Measurements from ENCODE around the gene SGTA.

The SGTA gene

DNA sequence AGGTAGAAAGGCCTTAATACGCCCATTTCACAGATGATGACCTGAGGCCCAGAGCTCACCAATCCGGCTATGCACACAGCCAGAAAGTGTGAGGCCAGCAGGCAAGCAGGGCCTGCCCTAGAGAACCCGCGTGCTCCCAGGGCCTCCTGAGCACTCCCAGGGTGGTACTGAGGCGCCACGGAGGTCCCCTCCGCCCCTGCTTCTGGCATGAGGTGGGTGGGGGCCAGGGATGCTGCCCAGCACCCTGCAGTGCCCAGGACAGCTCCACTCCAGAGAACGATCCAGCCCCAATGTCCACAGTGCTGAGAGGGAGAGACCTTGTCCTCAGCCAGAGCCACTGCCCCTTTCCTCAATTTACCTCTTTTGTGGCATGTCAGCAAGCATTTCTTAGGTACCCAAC lies 13.9 kb downstream of the SGTA start:
- DNase-seq (ENCODE audit: low spot score) = no peak

DNA sequence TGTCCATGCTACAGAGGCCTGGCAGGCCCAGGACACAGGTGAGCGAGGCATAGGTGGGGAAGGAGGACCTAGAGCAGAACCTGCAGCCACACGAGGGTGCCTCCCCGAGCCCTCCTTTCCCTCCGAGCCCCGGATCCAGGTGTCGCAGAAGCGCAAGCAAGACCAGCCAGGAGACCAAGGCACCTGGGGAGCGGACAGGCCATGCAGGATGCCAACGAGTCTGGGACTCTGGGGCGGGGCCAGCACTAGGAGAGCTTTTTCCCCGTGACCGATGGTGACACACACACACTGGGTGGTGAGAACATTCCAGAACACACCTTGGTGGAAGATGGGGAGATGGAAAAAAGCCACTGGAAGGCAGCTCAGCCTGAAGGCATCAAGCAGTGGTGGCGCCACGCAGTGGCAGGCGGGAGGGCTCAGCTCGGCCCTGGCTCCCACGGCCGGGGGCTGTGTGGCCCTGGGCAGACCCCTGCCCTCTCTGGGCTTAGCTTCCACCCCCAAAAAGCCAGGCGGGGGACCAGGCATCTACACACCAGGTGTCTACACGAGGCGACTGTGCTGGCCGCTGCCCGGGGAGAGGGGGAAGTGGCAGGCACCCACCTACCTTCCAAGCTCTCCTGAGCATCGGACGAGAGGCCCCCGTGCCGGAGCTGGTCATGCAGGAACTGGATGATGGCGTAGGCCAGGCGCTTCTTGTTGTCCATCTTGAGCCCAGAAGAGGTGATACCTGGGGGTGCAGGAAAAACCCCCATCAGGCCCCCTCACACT lies 14.5 kb downstream of the SGTA start:
- DNase-seq (ENCODE audit: low spot score) = no peak

DNA sequence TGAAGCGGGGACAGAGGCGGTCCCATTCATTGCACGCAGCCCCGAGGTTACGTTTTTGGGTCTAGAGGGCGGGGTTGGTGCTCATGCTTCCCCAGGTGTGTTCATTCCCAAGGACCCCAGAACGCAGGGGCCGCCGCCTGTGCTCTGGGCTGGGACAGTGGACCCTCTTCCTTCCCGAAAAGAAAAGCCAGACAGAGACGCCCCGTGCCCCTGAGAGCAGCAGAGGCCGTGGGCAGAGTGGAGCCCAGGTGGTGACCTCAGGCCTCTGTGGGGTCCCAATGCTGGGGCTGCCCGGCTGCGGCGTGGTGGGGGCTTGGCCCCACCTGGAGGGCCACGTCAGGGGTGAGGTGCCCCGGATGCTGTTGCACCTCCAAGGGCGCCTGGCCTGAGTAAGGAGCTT lies 15.4 kb downstream of the SGTA start:
- DNase-seq (ENCODE audit: low spot score) = no peak

DNA sequence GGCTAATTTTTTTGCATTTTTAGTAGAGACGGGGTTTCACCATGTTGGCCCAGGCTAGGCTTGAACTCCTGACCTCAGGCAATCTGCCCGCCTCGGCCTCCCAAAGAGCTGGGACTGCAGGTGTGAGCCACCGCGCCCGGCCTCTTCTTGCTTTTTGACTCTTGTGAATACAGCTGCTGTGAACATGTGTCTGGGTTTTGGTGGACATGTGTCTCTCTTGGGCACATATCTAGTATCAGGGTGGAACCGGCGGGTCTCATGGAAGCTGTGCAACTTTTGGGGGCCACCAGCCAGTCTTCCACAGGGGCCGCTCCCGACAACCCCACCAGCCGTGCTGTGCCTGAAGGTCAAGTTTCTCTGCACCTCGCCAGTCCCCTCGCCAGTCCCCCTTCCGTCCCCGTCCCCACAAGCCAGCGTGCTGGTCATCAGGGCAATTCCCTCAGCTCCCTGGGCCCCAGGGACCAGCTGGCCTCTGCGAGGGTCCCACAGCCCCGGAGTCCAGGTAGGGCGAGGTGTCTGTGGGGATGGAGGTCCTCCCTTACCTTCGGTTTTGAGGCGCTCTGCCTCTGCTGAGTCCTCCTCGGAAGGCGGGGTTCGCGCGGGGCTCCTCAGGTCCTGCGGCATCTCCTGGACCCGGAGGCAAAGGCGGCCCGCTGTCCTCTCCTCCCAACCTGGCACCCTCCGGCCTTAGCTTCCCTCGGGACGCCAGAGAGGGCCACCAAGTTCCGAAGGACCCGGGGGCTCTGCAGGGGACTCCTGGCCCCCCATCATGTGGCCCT lies 16.3 kb downstream of the SGTA start:
- DNase-seq (ENCODE audit: low spot score) = no peak

DNA sequence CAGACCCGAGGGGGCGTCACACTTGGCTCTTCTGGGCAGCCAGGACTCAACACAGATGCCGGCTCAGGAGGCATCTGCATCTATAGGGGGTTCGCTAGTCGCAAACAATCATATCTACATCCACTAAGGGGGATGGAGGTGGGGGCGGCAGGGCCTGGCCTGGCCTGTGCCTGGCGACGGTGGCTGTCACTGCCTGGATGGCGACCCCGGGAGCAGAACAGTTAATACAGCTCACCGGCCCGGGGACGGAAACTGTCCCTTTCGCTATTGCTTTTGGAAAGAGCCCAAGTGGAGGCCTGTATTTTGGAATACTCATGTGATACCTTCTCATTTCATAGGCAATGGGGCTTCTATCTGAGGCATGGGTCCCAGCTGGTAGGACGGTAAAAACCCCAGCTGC lies 17.7 kb downstream of the SGTA start:
- no peak for DNase-seq (ENCODE audit: low spot score)

DNA sequence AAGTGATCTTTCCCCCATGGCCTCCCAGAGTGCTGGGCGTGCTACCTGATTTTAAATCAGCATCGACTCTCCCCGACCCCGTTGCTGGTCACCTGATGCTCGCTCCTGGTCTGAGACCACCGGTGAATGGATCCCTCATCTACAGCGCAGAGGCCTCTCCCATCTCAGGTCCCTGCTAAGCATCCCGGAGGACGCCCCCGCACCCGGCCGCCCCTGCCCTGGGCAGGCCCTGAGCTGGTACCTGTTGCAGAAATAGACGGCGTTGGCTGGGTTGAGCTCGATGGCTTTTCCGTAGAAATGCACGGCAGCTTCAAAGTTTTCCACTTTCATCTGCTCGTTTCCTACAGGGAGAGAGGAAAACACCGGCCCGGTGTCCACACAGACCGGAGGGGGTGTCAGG lies 18.1 kb downstream of the SGTA start:
- no peak for DNase-seq (ENCODE audit: low spot score)

DNA sequence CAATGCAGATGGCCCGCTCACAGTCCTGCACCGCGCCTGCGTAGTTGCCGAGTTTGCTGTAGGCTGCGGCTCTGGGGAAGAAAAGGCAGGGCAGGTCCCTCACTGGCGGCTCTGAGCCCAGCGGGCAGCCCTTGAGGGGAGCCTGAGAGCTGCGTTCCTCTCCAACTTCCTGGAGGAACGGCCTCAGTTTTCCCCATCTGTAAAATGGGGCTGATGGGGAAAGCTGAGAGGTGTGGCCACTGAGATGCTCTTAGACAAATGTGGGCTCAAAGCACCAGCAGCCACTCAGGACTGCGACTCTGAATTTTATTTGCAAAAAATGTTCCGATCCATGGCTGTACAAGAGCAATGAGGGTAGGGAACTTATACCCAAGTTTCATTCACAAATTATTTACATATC lies 19.4 kb downstream of the SGTA start:
- DNase-seq (ENCODE audit: low spot score) = no peak

DNA sequence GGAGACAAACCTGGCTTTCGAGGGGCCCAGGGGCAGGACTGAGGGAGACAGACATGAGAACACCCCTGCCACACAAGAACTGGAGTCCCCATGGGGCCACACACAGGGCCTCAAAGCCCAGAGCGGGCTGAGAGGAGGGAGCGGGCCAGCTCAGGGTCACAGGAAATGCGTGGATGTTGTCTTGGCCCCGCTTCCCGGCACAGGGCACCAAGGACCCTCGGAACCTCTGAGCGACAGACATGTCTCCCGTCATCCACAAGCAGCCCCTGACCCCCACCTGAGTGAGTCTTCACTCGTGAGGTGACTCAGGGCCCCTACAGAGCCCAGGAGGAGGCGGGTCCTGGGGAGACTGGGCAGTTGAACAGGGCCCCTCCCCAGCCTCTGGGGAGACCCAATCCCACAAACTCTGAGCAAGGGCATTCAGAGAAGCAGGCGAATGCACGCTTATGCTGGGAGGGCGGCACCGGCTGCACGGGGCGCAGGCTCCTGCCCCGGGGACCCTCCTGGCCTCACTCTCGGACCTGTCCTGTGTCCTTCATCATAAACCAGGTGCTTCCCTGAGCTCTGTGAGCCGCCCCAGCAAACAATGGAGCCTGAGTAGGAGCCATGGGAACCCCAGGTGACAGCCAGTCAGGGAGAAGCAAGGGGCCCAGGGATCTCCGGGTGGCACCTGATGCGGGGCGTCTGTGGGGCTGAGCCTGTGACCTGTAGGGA lies 20.1 kb downstream of the SGTA start:
- DNase-seq (ENCODE audit: low spot score) = no peak

DNA sequence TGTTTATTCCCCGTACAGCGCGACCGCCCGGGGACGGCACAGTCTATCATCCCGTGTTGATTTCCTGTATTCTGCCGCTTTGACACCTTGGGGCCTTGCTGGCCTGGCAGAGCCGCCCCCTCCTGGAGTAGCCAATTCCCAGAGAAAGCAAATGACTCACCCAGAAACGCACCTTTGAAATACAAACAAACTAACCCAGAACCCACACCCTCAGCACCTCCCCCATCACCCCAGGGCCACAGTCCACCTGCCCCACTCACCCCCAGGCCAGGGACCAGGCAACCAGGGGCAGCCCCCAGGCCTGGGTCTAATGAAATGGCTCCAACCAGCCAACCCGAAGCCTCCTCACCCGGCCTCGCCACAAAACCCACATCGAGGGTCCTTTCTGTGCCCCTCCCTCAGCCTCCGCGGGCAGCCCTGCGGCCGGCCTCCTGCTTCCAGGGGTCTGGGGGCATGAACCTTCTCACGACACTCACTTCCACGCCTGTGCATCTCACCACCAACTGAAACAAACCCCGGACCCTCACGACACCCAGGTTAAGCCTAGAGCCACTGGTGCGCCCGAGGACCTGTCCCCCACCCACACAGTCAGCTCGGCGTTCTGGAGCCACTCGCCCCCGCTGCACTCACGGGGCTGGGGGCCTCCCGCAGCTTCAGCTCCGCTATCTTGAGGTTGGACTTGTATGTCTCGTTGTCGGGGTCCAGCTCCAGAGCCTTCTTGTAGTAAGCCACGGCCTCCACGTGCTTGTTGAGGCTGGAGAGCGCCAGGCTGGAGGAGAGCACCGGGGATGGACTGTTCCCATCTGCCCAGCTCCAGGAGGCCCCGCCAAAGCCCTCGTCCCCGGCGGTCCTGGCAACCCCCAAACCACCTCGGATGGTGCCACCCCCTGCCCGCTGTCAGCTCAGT lies 20.9 kb downstream of the SGTA start:
- DNase-seq (ENCODE audit: low spot score) = no peak

DNA sequence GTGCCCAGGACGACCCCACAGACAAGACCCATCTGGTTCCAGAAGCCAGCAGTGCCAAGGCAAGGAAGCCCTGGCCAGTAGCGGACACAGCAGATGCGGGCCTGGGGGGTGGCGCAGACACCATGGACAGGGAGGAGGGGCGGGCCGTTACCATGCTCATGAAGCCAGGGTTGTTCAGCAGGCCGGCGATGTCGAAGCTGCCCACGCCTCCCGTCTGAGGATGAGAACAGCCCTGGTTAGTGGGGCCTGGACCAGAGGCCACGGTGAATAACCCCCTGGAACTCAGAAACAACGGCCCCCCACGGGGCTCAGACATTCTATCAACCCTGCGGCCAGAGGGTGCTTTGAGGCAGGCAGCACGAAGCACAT lies 21.8 kb downstream of the SGTA start:
- DNase-seq (ENCODE audit: low spot score) = no peak

DNA sequence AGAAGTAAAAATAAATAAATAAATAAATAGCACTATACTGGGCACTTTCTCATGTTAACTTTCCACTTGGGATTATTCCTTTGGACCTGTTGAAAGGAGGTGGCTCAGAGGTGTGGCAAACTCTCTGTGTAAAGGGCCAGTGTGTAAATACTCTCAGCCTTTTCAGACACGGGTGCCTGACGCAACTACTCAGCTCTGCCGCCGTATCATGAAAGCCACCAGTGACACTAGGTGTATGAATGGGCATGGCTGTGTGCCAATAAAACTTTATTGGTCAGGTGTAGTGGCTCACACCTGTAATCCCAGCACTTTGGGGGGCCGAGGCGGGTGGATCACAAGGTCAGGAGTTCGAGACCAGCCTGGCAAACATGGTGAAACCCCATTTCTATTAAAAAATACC lies 23.1 kb downstream of the SGTA start:
- no peak for DNase-seq (ENCODE audit: low spot score)

DNA sequence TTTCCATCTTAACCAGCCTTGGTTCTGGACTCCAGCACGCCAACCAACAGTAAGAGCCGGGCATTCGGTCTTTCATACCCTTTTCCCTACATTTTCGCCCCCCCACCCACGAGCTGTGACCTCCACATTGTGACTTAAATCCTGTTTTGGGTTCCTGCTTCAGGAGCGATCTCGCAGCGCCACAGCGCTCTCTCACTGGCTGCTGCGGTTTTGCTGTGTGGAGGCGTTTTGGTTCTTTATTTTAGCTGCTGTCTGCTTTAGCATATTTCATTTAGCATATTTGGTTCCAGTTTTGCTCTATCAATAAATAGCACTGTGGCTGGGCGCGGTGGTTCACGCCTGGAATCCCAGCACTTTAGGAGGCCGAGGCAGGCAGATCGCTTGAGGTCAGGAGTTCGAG lies 23.7 kb downstream of the SGTA start:
- DNase-seq (ENCODE audit: low spot score) = no peak

DNA sequence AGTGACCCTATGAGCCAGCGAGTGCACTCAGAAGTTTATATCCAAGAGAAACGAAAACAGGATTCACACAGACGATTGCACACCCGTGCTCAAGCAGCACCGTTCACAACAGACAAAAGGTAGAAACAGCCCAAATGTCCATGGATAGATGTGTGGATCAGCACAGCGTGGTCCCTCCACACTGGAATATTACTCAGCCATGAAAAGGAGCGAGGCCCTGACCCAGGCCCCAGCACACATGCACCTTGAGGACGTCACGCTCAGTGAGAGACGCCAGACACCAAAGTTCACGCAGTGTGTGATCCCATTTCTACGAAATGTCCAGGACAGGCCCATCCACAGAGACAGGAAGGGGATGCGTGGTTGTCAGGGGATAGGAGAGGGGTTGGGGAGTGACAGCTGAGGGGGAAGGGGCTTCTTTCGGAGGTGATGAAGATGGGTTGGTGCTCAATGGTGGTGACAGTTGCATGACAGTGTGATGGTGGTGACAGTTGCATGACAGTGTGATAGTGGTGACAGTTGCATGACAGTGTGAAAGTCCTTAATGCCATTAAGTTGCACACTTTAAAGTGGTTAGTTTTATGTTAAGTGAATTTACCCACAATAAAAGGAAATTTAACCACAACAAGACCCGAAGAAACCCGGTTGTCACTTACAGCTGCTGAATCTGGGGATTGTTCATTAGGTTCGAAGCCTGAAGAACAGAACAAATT lies 24.3 kb downstream of the SGTA start:
- DNase-seq (ENCODE audit: low spot score) = no peak

DNA sequence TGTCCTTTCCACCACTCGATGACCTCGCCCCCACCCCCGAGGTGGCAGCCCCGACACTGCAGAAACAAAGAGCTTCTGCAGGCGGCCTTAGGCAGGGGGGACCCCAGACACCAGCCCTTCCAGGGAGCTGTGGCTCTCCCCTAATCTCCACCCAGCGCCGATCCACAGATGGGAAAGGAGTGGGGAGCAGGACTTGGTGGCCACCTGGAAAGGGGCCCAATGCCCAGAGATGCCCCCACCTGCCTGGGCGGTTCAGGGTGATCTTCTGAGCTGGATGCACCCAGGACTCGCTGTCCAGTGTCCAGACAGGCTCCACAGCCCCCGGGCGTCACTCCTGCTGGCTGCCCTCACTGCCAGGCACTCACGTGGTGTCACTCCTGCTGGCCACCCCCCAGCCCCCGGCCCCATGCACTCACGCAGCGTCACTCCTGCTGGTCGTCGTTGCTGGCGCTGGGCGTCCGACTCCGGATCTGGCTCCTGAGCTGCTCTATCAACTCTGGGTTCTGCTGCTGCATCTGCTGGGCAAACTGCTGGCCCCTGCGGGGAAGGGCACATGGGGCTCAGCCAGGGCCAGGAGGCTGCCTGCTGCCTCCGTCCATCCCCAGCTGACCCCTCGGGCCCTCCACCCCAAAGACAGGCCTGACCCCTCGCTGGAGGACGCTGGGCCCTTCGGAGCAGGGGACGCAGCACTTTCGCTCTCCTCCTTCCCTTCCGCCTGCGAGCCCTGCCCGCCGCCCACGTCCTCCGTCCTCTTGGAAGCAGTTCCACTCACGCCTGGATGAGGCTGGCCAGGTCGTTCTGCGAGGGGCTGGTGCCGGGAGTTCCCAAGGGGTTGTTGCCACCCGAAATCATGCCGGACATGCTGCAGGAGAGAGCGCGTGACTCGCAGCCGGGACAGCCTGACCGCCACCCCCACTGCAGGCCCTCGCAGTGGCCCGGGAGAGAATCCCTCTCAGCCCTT lies 25.9 kb downstream of the SGTA start:
- DNase-seq (ENCODE audit: low spot score) = no peak

DNA sequence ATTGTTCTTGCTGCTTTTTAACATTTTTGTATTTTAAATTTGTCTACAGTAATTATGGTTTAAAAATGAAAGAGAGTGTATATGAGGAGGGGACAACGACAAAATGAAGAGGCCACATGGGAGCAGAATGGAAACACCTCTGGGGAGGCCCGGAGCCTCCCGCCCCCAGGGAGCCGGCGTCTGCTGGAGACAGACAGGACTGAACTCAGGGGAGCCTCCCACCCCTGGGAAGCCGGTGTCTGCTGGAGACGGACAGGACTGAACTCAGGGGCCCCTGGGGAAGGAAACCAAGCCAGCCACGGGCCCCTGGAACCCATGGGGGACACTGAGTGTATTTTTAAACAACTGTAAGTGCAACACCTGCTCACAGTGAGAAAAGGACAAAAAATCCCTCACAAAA lies 26.6 kb downstream of the SGTA start:
- DNase-seq (ENCODE audit: low spot score) = no peak

DNA sequence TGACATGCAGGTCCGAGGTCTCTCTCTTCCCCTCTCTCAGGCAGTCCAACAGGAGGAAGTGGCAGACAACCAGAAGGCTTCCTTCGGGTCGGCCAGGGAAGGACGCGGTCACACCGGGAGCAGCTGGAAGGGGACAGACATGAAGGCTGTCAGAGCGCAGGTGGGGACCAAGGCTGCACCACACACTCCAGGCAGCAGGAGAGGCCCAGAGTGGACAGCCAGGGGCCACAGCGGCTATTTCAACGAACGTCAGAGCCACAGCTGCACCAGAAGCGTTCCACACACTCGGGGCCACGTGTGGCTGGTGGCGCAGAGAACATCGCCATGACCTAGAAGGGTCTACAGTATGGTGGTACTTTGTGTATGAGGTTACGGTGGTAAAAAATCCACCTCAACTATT lies 27.3 kb downstream of the SGTA start:
- no peak for DNase-seq (ENCODE audit: low spot score)

DNA sequence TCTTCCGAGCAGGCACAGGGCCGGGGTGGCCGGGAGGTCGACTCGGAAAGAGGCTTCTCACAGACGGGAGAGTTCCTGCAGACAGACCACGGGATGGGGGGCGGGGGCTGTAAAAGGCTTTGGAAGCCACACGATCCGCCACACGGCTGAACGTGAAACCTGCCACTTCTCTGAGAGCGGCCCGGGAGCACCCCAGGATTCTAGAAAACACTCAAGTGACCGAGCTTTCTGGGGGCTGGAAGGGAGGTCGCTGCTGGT lies 27.7 kb downstream of the SGTA start:
- no peak for DNase-seq (ENCODE audit: low spot score)

DNA sequence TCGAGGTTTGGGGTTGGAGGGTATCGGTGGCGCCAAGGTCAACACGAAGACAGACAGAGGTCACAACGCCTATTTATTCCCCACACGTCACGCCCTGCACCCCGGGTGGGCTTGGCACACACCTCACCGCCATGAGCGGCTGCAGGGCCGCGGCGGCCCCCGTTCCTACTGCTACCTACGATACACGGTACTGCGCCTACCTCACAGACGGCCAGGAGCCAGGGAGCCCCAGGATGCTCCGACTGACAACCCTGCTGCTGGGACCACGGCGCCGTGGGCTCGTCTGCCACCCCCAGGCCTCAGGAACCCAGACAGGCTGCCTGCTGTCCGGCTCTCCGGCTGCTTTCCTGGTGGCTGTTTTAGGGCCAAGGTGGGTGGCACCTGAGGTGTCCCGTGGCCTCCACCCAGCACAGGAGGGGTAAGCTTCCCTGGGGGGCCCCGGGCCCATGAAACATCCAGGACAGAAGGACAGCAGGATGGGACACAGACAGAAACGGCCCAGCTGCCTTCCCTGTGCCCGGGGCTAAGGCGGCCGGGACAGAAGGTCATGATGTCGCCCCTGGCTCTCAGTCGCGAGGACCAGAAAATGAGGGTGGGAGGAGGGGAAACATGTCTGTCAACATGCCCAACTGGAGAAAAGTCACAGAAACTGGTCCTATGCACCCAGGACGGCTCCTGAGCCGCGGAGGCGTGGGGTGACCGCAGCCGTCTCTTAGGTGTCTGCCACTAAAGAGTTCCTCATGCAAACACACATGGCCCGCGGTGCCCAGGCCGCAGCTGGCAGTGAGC lies 28.2 kb downstream of the SGTA start:
- DNase-seq (ENCODE audit: low spot score) = no peak

DNA sequence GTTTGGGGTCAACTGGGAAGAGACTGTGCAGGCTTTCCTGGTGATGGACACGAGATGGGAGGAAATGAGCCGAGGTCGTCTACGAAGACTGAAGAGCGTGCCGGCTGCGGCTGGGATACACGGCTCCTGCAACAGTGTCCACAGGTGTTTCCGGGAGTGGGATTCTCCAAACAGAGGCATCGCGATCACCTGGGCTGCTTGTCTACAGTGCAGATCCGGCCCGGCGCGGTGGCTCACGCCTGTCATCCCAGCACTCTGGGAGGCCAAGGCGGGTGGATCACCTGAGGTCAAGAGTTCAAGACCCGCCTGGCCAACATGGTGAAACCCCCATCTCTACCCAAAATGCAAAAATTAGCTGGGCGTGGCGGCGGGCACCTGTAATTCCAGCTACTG lies 31.6 kb downstream of the SGTA start:
- DNase-seq (ENCODE audit: low spot score) = no peak

Measured in AG08396 (cell line).